Thyroid gland (tissue), 4 donors: ENCODE measurements around the gene DENND1A.
"Not testable (repeated sequence)": the region's sequence is repeated elsewhere in the genome, so short reads cannot be mapped to it uniquely, and the experiment has no call there.

Experiments
- POLR2A ChIP-seq, 2 donors: fragments of 450-650 bp; IDR thresholded peaks; one replicate each; pipeline ENCODE4 v1.6.1; 2017; ENCODE audit warnings: antibody characterized with exemption in 2 of 2, mild to moderate bottlenecking in 2 of 2, moderate library complexity in 1 of 2
- TF ChIP-seq, protein P1 (sequence below), 6 experiments: fragments of 200-600 bp in 3 of 6; fragments of 450-650 bp in 3 of 6; sonication (generic) in 3 of 6; IDR thresholded peaks; one replicate each; pipeline ENCODE4 v1.5.1; 2016 to 2019; ENCODE audit warnings: antibody characterized with exemption in 6 of 6, mild to moderate bottlenecking in 2 of 6, inconsistent platforms in 1 of 6, moderate library complexity in 1 of 6

DNA sequence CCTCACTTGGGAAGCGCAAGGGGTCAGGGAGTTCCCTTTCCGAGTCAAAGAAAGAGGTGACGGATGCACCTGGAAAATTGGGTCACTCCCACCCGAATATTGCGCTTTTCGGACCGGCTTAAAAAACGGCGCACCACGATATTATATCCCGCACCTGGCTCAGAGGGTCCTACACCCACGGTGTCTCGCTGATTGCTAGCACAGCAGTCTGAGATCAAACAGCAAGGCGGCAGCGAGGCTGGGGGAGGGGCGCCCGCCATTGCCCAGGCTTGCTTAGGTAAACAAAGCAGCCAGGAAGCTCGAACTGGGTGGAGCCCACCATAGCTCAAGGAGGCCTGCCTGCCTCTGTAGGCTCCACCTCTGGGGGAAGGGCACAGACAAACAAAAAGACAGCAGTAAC lies 26.4 kb downstream of the DENND1A start:
- TF ChIP-seq POLR2A (IDR thresholded peaks at IDR 0.05) = not testable (repeated sequence)
- TF ChIP-seq, protein P1, sequence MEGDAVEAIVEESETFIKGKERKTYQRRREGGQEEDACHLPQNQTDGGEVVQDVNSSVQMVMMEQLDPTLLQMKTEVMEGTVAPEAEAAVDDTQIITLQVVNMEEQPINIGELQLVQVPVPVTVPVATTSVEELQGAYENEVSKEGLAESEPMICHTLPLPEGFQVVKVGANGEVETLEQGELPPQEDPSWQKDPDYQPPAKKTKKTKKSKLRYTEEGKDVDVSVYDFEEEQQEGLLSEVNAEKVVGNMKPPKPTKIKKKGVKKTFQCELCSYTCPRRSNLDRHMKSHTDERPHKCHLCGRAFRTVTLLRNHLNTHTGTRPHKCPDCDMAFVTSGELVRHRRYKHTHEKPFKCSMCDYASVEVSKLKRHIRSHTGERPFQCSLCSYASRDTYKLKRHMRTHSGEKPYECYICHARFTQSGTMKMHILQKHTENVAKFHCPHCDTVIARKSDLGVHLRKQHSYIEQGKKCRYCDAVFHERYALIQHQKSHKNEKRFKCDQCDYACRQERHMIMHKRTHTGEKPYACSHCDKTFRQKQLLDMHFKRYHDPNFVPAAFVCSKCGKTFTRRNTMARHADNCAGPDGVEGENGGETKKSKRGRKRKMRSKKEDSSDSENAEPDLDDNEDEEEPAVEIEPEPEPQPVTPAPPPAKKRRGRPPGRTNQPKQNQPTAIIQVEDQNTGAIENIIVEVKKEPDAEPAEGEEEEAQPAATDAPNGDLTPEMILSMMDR (IDR thresholded peaks at IDR 0.05) = not testable (repeated sequence)
